T-helper 17 cell (primary cell): ENCODE results near the gene DTNB. TPM values are rescaled to one million over a fixed set of nuclear protein-coding genes. Genes with fewer than 3 reads are reported as not detected.
A peak's percentile ranks its signal among the peaks of the same experiment; 100 is the strongest.

Experiments
- ATAC-seq: fragments of 150-1000 bp; cut with Tn5 transposase; 2 replicates; pipeline ENCODE4 v1.10.0; 2021; ENCODE audit warnings: mild to moderate bottlenecking, moderate library complexity
- DNase-seq, 3 donors: peaks; one replicate each; pipeline versions ENCODE4 v3.0.0 to v3.0.0-alpha.2; 2020 to 2021
- H3K9me3 ChIP-seq: one replicate; pipeline ENCODE4 v1.7.0; 2013; ENCODE audit warnings: low read length, mild to moderate bottlenecking; ENCODE audit not compliant: control insufficient read depth, poor library complexity, severe bottlenecking
- H3K27ac Mint-ChIP-seq: one replicate; pipeline ENCODE4 v1.8.0; 2022; ENCODE audit warnings: mild to moderate bottlenecking, moderate library complexity, mixed read lengths
- H3K27me3 Mint-ChIP-seq: one replicate; pipeline ENCODE4 v1.8.0; 2022; ENCODE audit warnings: mixed read lengths
- H3K36me3 Mint-ChIP-seq: one replicate; pipeline ENCODE4 v1.8.0; 2022; ENCODE audit warnings: low read depth, mixed read lengths
- H3K4me1 Mint-ChIP-seq: one replicate; pipeline ENCODE4 v1.8.0; 2022; ENCODE audit warnings: mild to moderate bottlenecking, mixed read lengths
- H3K4me3 Mint-ChIP-seq: one replicate; pipeline ENCODE4 v1.8.0; 2022; ENCODE audit warnings: mild to moderate bottlenecking, moderate library complexity, mixed read lengths
- total RNA-seq, 4 donors: library from RNA in 2 of 4; stranded (reverse) in 2 of 4; gene quantifications; one replicate each; pipeline ENCODE4 v1.2.3 and lab custom pipeline; 2022 to 2026

DTNB gene
- total RNA-seq, 2 donors from 2014 or later, result 32.3 to 36.3 TPM

DNA sequence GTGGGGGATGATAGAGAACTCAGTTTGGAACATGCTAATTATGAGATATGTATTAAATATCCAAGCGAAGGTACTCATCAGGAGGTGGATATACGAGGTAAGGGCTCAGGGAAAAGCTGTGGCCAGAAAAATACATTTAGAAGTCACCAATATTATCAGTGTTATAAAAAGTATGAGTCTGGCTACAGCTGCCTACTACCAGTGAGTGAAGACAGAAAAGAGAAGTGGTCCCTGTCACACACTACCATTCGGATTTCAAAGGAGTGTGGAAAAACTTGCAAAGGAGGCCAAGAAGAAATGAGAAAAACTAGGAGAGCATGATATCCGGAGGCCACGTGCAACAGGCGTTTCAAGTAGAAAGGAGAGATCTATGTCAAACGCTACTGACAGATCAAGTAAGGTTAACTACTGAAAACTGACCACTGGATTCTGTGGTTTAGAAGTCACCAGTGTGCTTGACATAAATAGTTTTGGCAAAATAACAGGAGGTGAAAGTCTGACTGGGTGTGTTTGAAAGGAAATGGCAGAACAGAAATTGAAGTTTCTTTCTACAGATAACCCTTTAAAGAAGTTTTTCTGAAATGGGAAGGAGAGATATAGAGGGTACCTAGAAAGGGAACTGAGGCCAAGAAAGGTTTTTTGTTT is 213.0 kb downstream of the DTNB start:
- H3K4me3 Mint-ChIP-seq, result no peak overlapping the region
- no peak for DNase-seq
- no peak for ATAC-seq
- H3K36me3 Mint-ChIP-seq, result peaks cover 6% of the 10 kb centered on the region
- H3K4me1 Mint-ChIP-seq, result peaks cover 2% of the 10 kb centered on the region
- H3K9me3 ChIP-seq, result no peaks in the 10 kb centered on the region
- no peaks in the 10 kb centered on the region for H3K27me3 Mint-ChIP-seq
- no peak overlapping the region for H3K27ac Mint-ChIP-seq

DNA sequence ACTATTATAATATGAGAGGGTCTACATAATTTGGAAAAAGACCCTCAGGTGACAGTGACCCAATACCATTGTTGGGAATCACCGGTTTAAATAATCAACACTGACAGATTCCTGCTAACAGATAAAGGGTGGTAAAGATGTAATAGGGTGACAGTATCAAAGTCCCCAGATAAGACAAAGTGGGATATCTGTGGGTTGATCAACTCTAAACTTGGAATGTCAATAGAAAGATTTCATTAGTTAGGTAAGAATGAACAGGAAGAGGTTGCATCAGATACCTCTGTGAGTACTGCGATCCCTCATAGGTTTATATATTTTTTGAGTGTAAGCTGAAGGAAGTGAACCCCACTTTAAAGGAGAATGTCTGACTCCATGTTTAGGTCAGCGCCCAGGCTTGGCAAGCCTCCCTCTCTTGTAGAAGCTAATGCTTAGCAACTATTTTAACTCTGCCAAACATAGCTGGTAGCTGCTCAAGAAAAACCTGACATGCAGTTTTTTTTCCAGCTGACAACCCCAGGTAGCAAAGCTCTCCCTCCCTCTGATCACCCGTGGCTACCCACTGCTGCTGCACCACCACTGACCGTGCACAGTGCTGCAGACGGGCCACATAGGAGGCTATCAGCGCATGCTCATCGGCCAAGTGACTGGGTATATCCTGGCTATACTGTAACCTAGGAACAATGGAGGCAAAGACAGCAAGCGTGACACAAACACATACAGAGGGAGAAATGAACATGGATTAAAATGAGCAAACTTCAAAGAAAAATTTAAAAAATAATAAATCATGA is 218.4 kb downstream of the DTNB start:
- no peak for ATAC-seq
- Mint-ChIP-seq H3K4me3 (no peak overlapping the region), H3K27ac (no peak overlapping the region)

DNA sequence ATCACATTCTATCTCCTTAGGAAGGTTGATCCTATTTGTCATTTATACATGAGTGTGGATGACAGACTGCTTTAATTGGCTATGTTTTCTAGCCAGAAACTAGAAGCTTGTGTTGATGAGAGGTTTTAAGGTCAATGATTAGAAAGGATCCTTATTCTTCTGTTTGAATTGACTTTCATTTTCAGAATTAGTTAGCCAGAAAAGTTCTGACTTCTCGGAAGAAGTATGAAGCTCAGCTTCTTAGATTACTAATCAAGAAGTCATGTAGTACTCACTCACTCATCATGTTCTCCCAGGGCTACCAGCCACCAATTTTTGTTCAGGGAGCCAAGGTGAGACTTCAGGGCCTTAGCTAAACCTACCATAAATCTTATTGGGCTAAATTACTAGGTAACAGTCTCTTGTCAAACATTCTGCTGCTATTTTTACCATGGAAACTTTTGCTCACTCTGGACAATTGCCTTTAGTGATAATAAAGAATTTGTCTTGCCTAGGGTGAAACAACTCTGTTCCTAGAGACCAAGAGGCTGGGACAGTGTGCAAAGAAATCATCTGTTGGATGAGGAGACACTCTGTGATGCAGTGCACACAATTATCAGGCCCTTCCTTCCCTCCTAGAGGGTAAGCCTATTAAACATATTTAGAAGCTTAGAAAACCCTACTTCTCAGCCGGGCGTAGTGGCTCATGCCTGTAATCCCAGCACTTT is 220.0 kb downstream of the DTNB start:
- no peaks in the 10 kb centered on the region for H3K9me3 ChIP-seq
- DNase-seq (no peak), ATAC-seq (no peak)
- H3K27ac Mint-ChIP-seq, result peak overlapping the region; percentile 63
- H3K4me1 Mint-ChIP-seq, result peaks cover 10% of the 10 kb centered on the region
- no peak overlapping the region for H3K4me3 Mint-ChIP-seq
- H3K36me3 Mint-ChIP-seq, result peaks cover 8% of the 10 kb centered on the region
- H3K27me3 Mint-ChIP-seq, result no peaks in the 10 kb centered on the region

More for the DNA sequence above, 218.4 kb downstream of the DTNB start:
- no peak for DNase-seq
- Mint-ChIP-seq H3K4me1 (peaks cover 10% of the 10 kb centered on the region), H3K27me3 (no peaks in the 10 kb centered on the region), H3K36me3 (peaks cover 10% of the 10 kb centered on the region)
- no peaks in the 10 kb centered on the region for H3K9me3 ChIP-seq

DNA sequence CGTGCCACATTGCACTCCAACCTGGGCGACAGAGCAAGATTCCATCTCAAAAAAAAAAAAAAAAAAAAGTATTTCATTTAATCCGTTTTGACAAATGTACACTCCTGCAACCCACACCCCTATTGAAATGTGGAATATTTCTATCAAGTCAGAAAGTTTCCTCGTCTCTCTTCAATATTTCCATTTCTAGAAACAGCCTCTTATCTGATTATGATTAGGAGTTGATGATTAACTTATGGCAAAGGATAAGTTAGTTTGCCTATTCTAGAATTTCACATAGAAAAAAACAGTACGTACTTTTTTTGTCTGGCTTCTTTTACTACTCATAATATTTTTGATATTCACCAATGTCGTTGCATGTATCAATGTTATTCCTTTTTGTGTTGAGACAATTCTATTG is 224.6 kb downstream of the DTNB start:
- peaks cover 10% of the 10 kb centered on the region for H3K4me1 Mint-ChIP-seq
- no peaks in the 10 kb centered on the region for H3K27me3 Mint-ChIP-seq
- H3K27ac Mint-ChIP-seq, result no peak overlapping the region
- ATAC-seq (no peak), DNase-seq (no peak)
- H3K4me3 Mint-ChIP-seq, result no peak overlapping the region
- peaks cover 10% of the 10 kb centered on the region for H3K36me3 Mint-ChIP-seq
- no peaks in the 10 kb centered on the region for H3K9me3 ChIP-seq

DNA sequence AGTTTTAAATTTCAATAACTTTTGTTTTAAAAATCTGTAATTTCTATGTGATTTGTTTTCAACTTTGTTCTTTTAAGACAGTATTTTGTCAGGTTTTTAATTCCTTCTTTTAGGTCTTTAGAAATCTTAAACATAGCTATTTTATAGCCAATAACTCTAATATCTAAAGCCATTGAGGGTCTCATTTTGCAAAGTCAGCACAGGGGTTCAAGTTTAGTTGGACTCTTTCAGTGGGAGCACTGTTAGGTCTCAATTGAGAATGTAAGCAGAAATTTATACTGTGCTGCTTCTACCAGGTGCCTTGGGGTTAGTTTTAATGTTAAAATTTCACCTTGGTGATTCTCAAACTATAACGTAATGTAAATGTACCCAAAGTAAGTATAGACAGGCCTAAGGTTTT is 226.4 kb downstream of the DTNB start:
- no peak overlapping the region for H3K4me3 Mint-ChIP-seq
- peaks cover 12% of the 10 kb centered on the region for H3K36me3 Mint-ChIP-seq
- no peak for DNase-seq
- no peak overlapping the region for H3K27ac Mint-ChIP-seq
- no peak for ATAC-seq
- no peaks in the 10 kb centered on the region for H3K27me3 Mint-ChIP-seq
- no peaks in the 10 kb centered on the region for H3K9me3 ChIP-seq
- peaks cover 6% of the 10 kb centered on the region for H3K4me1 Mint-ChIP-seq

DNA sequence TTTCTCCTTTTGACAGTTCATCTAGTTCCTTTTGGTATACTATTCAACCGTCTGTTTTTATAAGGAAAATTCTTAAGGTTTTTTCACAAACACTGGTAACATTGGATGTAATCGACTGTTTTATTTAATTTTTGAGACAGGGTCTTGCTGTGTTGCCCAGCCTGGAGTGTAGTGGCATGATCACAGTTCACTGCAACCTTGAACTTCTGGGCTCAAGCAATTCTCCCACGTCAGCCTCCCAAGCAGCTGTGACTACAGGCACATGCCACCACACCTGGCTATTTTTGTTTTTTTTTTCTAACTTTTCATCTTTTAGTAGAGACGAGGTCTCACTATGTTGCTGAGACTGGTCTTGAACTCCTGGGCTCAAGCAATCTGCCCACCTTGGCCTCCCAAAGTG is 227.3 kb downstream of the DTNB start:
- no peak for ATAC-seq
- H3K9me3 ChIP-seq, result no peaks in the 10 kb centered on the region
- no peak for DNase-seq
- H3K27ac Mint-ChIP-seq, result peak overlapping the region; percentile 32
- H3K27me3 Mint-ChIP-seq, result no peaks in the 10 kb centered on the region
- H3K4me3 Mint-ChIP-seq, result no peak overlapping the region
- peaks cover 8% of the 10 kb centered on the region for H3K36me3 Mint-ChIP-seq
- peaks cover 1% of the 10 kb centered on the region for H3K4me1 Mint-ChIP-seq

DNA sequence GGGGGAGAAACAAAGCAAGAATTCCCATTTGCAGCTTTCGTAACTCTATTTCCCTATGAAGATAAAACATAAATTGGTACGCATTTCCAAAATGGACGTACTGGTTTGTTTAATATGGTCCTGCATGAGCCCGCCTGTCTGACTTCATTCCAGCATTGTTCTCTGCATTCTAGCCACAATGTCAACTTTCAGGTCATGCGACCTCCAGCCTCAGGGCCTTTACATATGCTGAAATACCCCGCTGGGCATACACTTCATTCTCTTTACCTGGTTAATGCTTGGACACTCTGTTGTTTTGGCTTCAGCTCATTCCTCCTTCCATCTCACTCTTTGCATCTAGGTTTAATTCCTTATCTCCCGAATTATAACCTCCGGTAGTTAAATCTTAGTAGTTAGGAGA is 227.9 kb downstream of the DTNB start:
- Mint-ChIP-seq H3K36me3 (peaks cover 6% of the 10 kb centered on the region), H3K4me1 (no peaks in the 10 kb centered on the region), H3K4me3 (no peak overlapping the region), H3K27me3 (no peaks in the 10 kb centered on the region), H3K27ac (no peak overlapping the region)
- DNase-seq (no peak), ATAC-seq (no peak)
- no peaks in the 10 kb centered on the region for H3K9me3 ChIP-seq

DNA sequence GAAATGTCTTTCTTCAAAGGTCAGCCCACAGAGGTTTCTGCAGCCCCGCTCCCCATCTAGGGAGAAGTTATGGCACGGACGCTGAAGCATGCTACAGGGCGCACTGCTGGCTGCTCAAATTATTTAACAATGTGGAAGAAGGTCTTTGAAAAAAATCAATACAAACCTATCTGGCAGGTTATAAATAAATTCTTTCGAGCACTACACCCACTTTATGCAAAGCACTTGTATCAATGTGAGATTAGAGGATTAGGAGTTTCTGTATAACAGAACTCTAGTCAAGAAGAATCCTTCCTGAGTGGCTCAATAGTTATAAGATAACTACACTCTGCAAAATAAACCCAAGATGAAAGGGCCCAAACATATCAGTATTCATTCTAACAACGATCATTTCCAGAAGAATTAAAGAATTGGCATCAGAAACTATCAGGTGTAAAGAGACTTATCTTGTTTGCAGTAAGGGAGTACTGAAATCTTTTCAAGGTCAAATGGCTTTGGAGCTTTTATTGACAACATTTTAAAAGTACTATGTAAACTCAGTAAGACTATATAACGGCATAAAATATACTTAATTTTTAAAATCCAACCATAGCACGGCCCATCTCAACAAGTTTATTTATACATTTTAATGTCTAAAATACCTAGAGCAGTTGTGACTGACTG is 228.6 kb downstream of the DTNB start:
- Mint-ChIP-seq H3K4me3 (no peak overlapping the region), H3K27me3 (no peaks in the 10 kb centered on the region), H3K27ac (peak overlapping the region; percentile 14), H3K4me1 (no peaks in the 10 kb centered on the region), H3K36me3 (peaks cover 6% of the 10 kb centered on the region)
- ATAC-seq (no peak), DNase-seq (no peak)
- no peaks in the 10 kb centered on the region for H3K9me3 ChIP-seq

DNA sequence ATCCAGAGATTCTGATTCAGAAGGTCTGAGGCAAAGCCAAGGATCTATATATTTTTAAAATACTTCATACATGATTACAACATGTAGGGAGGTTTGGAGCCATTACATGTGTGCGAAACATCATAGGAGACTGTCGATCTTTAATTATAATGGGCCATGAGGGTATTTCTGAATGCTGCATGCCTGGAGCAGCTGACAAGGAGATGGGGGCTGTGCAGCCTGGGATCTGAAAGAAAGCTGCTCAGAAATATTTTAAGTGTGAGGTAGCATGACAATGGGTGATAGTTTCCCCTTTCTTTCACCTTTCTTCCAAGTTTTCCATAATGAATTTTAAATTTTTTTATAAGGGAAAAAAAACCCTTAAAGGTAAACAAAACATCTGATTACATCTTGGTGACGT is 229.6 kb downstream of the DTNB start:
- H3K36me3 Mint-ChIP-seq, result peaks cover 6% of the 10 kb centered on the region
- no peaks in the 10 kb centered on the region for H3K27me3 Mint-ChIP-seq
- H3K27ac Mint-ChIP-seq, result no peak overlapping the region
- H3K9me3 ChIP-seq, result no peaks in the 10 kb centered on the region
- ATAC-seq, result no peak
- no peak for DNase-seq
- H3K4me1 Mint-ChIP-seq, result no peaks in the 10 kb centered on the region
- H3K4me3 Mint-ChIP-seq, result no peak overlapping the region

DNA sequence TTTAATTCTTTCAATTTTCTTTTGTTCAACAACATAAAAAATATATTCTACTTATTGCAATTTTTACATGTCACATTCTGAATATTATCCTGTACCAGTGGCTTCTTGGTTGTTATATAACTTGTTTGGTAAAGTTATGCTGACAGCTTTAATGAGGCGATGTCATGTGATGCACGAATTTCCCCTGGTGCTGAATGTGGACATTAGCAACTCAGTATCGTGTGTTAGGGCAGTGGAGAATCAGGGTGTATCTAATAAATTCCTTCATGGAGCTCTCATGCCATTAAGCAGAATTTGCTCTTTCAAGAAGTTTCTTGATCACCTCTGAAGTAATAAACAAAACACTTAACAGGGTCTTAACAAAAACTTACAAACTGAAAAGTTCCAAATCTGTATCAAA is 232.0 kb downstream of the DTNB start:
- peaks cover 3% of the 10 kb centered on the region for H3K36me3 Mint-ChIP-seq
- H3K27ac Mint-ChIP-seq, result no peak overlapping the region
- H3K4me3 Mint-ChIP-seq, result no peak overlapping the region
- H3K27me3 Mint-ChIP-seq, result no peaks in the 10 kb centered on the region
- no peaks in the 10 kb centered on the region for H3K9me3 ChIP-seq
- no peaks in the 10 kb centered on the region for H3K4me1 Mint-ChIP-seq
- DNase-seq (no peak), ATAC-seq (no peak)

DNA sequence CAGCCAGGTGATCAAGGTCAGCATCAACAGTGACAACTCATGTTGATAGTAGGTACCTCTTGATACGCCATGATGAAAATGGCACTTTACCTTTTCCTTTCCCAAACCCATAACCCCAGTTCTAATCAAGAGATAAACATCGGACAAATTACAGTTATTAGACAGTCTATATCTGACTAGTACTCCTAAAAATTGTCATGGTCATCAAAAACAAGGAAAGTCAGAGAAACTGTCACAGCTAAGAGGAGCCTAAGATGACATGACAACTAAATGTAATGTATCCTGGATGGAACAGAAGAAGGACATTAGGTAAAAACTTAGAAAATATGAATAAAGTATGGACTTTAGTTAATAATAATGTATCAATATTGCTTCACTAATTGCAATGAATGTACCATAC is 234.6 kb downstream of the DTNB start:
- Mint-ChIP-seq H3K27me3 (no peaks in the 10 kb centered on the region), H3K4me1 (no peaks in the 10 kb centered on the region), H3K27ac (no peak overlapping the region), H3K36me3 (peaks cover 3% of the 10 kb centered on the region), H3K4me3 (no peak overlapping the region)
- H3K9me3 ChIP-seq, result no peaks in the 10 kb centered on the region
- ATAC-seq (no peak), DNase-seq (no peak)

DNA sequence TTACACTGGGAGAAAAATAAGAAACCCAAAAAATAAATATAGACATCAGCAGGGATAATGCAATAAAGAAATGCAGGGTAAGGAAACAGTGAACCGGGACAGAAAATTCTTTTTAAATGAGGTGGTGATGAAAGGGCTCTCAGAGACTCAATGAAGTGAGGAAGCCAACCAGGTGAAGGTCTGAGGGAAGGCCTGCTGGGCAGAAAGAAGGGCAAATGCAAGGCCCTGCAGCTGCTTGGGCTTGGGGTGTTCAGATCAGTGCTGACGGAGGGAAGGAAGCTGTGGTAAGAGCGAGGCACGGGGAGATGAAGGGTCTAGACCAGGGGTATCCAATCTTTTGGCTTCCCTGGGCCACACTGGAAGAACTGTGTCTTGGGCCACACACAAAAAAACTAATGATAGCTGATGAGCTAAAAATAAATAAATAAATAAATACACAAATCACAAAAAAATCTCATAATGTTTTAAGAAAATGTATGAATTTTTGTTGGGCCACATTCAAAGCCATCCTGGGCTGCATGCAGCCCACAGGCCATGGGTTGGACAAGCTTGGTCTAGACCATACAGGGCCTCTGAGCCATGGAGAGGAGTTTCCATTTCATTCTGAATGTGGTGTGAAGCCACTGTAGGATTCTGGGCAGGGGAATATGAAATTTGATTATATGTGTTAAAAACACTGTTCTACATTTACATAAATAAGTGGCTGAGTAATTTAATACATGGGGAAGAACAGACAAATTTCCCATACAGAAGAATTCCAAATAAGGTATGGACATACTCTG is 235.3 kb downstream of the DTNB start:
- Mint-ChIP-seq H3K27ac (no peak overlapping the region), H3K27me3 (no peaks in the 10 kb centered on the region), H3K36me3 (peaks cover 3% of the 10 kb centered on the region), H3K4me1 (no peaks in the 10 kb centered on the region), H3K4me3 (no peak overlapping the region)
- ATAC-seq (no peak), DNase-seq (no peak)
- H3K9me3 ChIP-seq, result no peaks in the 10 kb centered on the region
